ENCODE results near the gene GRIP2.

GRIP2 gene

DNA sequence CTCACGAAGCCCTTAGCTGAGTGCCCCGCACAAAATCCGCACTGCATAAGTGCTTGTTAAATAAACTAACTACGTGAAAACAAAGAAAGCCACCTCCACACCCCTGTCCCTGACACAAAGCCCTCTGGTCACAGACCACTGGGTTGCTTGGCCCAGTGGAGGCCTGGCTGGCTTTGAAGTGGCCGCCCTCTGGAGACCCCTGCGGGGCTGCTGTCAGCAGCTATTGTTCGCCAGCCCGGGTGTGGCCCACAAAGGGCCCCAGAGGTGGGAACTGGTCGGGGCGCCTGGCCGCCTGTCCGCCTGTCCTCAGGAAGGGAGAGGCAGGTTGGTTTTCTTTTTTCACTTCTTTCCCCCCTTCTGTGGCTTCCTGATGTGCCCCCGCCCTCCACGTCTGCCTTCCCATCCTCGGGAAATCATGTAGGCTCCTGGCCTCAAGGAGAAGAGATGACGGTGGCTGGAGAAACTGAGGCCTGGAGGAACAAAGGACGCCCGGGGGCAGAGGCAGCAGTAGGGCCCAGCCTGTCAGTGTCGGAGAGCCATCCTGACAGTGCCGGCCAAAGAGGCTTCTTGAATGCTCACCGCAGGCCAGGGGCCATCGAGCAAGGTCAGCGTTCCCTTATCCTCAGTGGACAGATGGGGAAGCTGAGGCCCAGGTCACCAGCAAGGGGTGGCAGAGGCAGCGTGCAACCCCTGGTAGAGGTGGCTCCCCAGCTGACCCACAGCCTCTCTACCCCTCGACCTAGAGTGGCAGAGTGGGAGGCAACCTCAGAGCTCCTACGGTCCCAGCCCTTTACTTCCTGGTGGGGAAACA, 76.6 kb downstream of the GRIP2 start:
- DNase-seq = no peak

- no peak for DNase-seq
Measured at GRCh38 chr3:14462738-14463137, 77.4 kb downstream of the GRIP2 start.

DNA sequence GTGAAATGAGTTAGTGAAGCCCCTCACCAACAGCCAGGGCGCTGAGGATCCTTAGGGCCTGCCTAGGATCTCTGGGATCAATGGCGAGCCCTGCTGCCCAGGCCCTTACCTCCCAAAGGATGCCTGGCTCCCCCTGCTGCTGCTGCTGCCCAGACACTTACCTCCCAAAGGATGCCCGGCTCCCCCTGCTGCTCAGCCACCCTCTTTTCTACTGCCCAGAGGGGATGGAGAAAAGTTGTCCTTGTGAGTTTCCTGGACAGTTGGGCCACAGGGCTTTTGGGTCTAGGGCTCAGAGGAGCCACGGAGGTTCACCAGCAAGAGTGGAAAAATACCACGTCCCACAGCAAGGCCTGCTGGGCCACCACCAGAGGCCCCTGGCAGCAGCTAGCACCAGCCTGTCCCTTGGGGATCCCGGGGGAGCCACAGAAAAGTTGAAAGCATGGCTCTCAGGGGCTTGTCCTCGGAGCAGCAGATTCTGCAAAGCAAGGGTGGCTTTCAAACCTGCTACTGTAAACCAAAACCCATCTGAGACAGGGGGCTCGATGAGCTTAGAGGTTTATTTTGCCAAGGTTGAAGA, 78.3 kb downstream of the GRIP2 start:
- DNase-seq = no peak

GRCh38 chr3:14461006-14461747, 79.0 kb downstream of the GRIP2 start:
- no peak for DNase-seq

- no peak for DNase-seq
Measured at GRCh38 chr3:14460342-14461005, 79.7 kb downstream of the GRIP2 start.

- no peak for DNase-seq
Measured at GRCh38 chr3:14459787-14460186, 80.4 kb downstream of the GRIP2 start.

DNA sequence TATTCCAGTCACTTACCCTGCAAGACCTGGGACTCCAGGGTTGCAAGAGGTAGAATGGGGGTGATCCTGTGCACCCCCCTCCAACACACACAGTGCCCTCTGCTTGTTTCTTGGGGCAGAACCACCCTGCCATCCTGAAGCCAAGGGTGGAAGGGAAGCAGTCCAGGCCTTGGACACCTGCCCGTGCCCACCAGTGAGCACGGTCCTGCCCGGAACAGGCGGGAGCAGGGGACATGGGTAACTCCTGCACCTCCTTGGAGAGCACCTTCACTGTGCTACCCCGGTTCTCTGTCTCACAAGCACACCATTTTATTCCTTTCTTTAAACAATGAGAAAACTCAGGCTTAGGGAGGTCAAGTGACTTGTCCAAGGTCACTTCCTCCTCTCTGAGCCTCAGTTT, 80.8 kb downstream of the GRIP2 start:
- no peak for DNase-seq

GRCh38 chr3:14458434-14459275, 81.5 kb downstream of the GRIP2 start:
- no peak for DNase-seq

- DNase-seq = no peak
Measured at GRCh38 chr3:14457999-14458398, 82.1 kb downstream of the GRIP2 start.

GRCh38 chr3:14457481-14457880, 82.7 kb downstream of the GRIP2 start:
- DNase-seq = no peak

DNA sequence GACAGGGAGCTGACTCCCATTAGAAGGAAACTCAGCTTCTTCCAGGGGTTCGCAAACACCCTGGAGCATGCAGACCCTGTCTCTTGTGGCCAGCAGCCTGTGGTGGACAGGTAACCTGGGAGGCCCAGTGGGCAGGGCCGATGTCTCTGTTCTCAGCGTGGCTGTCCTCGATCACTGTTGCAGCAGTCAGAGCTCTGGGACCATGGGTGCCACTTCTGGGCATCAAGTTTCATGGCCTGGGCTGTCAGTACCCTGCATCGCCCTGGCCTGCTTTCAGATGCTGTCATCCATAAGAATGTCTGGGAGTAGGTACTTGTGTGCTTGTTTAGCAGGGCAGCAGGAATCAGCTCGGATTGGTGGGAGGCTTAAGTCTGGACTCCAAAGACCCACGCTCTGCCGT, 83.3 kb downstream of the GRIP2 start:
- no peak for DNase-seq

DNA sequence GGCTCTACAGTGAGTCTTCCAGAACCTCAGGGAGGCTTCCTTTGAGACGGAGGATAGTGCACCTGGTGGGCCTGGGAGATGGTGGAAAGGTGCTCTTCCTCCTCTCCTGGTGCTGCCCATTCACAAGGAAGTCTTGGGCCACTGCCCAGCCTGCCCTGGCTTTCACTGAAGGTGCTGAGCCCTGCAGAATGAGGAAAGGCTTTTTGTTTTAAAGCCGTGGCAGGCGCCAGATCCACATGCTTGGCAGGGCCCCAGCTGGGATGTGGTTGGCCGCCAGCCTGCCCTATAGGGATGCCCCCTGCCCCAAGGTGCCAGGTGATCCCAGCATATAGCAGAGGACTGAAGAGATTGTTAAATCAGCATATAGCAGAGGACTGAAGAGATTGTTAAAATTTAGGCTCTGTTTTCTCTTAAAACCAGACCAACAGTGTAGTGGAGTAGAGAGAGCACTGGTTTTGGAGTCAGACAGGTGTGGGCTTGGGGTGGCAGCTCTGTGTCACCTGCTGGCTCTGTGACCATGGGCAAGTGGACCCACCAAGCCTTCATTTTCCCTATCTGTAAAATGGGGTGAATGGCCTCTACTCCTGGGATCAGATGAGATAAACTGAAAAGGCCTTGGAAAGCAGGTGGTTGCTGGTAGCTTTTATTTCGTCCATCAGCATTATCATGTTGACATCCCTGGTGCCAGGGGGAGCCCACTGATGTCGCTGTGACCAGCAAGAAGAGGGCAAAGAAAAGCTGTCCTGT, 84.4 kb downstream of the GRIP2 start:
- no peak for DNase-seq

- no peak for DNase-seq
Measured at GRCh38 chr3:14454639-14455310, 85.4 kb downstream of the GRIP2 start.

DNA sequence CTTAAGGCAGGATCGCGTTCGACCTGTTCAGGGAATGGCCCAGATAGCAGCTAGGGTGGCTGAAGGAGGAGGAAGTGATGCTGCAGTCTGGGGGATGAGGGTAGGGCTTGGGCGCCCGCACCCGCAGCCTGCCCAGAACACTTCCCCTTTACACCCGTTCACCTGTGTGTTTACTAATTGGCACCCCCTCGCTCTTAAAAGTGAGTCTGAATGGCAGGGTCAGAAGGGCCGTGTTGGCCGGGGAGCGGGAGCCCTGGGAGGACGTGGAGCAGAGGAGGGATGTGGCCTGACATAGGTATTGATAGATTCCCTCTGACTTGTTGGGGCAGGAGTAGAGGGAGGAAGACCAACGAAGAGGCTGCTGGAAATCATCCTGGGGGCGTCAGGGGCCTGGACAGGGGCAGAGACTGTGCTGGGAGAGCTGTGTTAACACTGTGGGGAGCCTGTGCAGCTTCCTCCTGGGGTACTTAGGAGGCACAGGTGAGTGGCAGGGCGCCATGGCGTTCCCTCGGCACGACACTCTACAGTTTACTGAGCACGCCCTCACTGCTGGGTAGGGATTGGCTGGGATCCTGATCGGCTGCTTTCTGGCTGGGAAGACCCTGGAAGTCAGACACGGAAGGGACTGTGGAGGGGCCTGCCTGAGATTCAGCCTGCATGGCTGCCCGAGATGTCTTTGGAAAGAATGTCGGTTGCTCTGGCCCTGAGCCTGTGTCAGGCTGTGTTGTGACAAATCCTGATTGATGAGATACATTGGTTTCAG, 86.1 kb downstream of the GRIP2 start:
- DNase-seq = no peak

DNA sequence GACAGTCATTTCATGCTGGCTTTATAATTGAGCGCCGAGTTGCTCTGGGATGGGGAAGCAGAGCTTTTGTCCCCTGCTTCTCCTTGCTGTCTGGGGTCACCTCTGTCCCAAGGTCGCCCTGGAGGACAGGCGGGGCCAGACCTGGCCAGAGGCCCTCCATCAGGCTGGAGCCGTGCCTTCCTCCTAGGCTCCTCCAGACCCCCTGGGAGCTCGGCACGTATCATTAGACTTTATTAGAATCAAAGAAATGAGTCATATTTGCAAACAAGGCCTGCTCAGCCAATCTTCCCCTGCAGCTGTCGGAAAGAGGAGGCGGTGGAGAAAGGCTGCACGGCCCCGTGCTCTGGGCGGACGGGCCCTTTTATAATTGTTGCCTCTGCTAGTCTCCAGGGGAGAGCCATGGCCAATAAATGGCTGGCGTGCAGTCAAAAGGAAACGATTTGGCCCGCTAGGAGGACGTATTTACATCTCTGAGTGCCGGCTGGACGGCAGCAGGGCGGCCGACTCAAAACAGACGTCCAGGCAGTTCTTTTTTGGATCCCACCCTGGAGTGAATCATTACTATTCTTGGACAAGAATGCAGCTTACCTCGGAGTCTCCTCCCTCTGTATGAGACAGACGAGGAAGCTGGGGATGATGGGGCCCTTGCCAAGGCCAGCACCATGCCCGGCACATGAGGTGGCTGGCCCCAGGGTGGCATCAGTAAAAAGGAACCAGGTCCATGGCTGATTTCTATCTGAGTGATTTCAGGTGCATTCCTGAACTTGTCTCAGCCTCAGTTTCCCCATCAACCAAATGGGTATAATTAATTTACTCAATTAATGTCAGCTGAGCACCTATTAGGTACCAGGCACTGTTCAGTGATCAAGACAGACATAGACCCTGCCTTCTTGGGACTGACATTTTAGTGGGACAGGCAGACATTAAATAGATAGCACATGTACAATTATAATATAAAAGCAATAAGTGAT, 87.1 kb downstream of the GRIP2 start:
- no peak for DNase-seq

- DNase-seq = no peak
Measured at GRCh38 chr3:14451844-14452739, 88.0 kb downstream of the GRIP2 start.

GRCh38 chr3:14450922-14451606, 89.1 kb downstream of the GRIP2 start:
- no peak for DNase-seq
